ENCODE data around the gene CNP. TPM values are rescaled to one million over a fixed set of nuclear protein-coding genes. Genes with fewer than 3 reads are reported as not detected.
"Not testable (repeated sequence)": the region's sequence is repeated elsewhere in the genome, so short reads cannot be mapped to it uniquely, and the experiment has no call there.

Gene CNP
- total RNA-seq, 1 donor from 2014 or later: 84.3 TPM

GRCh38 chr17:42017866-42018200, 51.2 kb downstream of the CNP start:
- no peak for TF ChIP-seq CTCF (conservative IDR thresholded peaks at IDR 0.05)
- Mint-ChIP-seq H3K4me3 (peak overlapping the region; percentile 99), H3K9me3 (no peaks in the 10 kb centered on the region), H3K27ac (peak overlapping the region; percentile 99), H3K36me3 (no peaks in the 10 kb centered on the region), H3K4me1 (ENCODE audit: unreplicated experiment) (peaks cover 26% of the 10 kb centered on the region), H3K27me3 (no peaks in the 10 kb centered on the region)
- DNase-seq (ENCODE audit: extremely low spot score, unreplicated experiment): no peak

- Mint-ChIP-seq H3K36me3 (no peaks in the 10 kb centered on the region), H3K27me3 (no peaks in the 10 kb centered on the region), H3K4me1 (ENCODE audit: unreplicated experiment) (peaks cover 22% of the 10 kb centered on the region), H3K27ac (peak overlapping the region; percentile 99), H3K9me3 (no peaks in the 10 kb centered on the region), H3K4me3 (peak overlapping the region; percentile 99)
- no peak for TF ChIP-seq CTCF (conservative IDR thresholded peaks at IDR 0.05)
- no peak for DNase-seq (ENCODE audit: extremely low spot score, unreplicated experiment)
Measured at GRCh38 chr17:42018339-42018738, 51.7 kb downstream of the CNP start.

DNA sequence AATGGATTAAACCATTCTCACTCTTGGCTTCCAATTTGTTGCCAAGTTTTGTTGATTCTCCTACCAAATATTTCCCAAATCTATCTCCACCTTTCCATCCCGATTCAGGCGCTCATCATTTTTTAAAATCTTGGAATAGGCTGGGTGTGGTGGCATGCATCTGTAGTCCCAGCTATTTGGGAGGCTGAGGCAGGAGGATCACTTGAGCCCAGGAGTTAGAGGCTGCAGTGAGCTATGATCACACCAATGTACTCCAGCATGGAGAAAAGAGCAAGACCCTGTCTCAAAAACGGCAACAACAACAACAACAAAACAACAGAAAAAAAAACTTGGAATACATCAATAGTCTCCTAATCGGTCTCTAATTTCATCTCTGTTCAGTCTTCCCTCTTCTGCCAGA, 52.4 kb downstream of the CNP start:
- Mint-ChIP-seq H3K9me3 (no peaks in the 10 kb centered on the region), H3K27me3 (no peaks in the 10 kb centered on the region), H3K27ac (no peak overlapping the region), H3K36me3 (no peaks in the 10 kb centered on the region), H3K4me3 (peak overlapping the region; percentile 99), H3K4me1 (ENCODE audit: unreplicated experiment) (peaks cover 18% of the 10 kb centered on the region)
- no peak for DNase-seq (ENCODE audit: extremely low spot score, unreplicated experiment)
- TF ChIP-seq CTCF (conservative IDR thresholded peaks at IDR 0.05): no peak

DNA sequence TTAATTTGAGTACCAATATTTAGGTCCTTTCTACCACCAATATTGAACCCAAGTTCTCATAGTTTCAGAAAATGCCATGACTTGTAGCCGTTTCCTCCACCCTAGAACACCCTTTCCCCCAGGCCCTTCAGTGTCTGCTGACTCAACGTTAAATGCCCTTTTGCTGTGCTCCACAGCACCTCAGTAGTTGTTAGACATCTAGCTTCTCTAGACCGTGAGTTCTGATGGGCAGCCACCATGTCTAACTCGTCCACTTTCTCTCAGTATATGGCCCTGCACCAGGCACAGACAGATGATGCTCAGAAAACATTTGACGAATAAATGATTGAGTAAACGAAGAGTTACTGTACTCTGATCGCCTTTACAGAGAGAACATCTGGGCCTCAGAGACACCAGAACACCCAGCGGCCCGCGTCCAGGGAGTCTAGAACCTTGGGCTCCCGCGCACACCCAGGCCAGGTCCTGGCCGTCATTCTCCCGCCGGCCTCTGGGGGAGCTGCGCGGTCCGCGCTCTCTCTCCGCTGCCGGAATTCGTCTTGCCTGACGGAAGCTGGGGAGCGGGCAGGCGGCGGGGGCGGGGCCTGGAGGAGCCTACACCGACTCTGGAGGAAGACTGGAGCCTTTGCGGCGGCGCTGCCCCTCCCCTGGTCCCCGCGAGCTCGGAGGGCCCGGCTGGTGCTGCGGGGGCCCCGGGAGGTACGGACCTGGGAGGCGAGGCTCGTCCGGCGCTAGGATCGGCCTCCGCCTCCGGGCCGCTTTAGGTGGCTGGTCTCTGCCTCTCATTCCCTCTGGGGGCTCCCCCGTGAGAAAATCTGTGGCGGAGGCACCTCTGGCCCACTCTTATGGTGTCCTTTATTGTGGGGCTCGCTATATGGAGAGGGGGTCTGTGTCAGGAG, 53.2 kb downstream of the CNP start, which contains the start of gene NKIRAS2:
Gene NKIRAS2, plus strand, starts transcription at position 582 of the 896 bp plus-strand sequence. CDS start 1,488 bp downstream, outside the sequence.
- H3K27ac Mint-ChIP-seq: peak within 1 kb of the TSS; percentile 86
- peak within 1 kb of the TSS; percentile 99 for H3K4me3 Mint-ChIP-seq
- DNase-seq (ENCODE audit: extremely low spot score, unreplicated experiment): peak; percentile 93
- peaks cover 22% of the 10 kb centered on the region for H3K4me1 Mint-ChIP-seq (ENCODE audit: unreplicated experiment)
- H3K27me3 Mint-ChIP-seq: no peaks in the 10 kb centered on the region
- peaks cover 2% of the 10 kb centered on the region for H3K36me3 Mint-ChIP-seq
- peak; percentile 91 for TF ChIP-seq CTCF (conservative IDR thresholded peaks at IDR 0.05)
- no peaks in the 10 kb centered on the region for H3K9me3 Mint-ChIP-seq

- Mint-ChIP-seq H3K27ac (peak overlapping the region; percentile 86), H3K4me1 (ENCODE audit: unreplicated experiment) (peaks cover 23% of the 10 kb centered on the region), H3K4me3 (peak overlapping the region; percentile 99)
- not testable (repeated sequence) for H3K9me3 Mint-ChIP-seq; H3K27me3 Mint-ChIP-seq; DNase-seq (ENCODE audit: extremely low spot score, unreplicated experiment); H3K36me3 Mint-ChIP-seq
Measured at GRCh38 chr17:42020845-42021244, 54.2 kb downstream of the CNP start.

All from type B pancreatic cell (in vitro differentiated cells).